ENCODE results near the gene CHRFAM7A. TPM values are rescaled to one million over a fixed set of nuclear protein-coding genes. Genes with fewer than 3 reads are reported as not detected.
"Not testable (repeated sequence)": the region's sequence is repeated elsewhere in the genome, so short reads cannot be mapped to it uniquely, and the experiment has no call there.

Gene CHRFAM7A
- total and polyA plus RNA-seq, 2 of the 8 experiments (the other 6 are each of a cell fraction or from before 2014, with no cell fraction given) = 3.1 to 3.3 TPM

DNA sequence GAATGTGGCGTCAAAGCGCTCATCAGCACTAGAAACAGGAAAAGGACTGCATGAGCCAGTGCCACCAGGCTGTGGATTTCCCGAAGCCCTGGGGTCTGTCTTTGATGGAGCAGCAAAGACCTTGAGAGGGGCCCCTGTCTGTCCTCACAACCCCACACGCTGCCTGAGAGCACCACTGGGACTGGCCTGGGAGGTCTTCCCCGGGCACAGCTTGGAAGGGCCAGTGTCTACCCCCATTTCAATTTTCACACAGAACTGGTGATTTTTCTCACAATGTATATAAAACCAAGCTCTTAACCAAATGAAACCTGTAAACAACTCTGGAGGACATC is 16.3 kb downstream of the CHRFAM7A start:
- H4K5ac ChIP-seq (ENCODE audit: insufficient read length, low read depth, low read length); H3K36me3 ChIP-seq (ENCODE audit: control insufficient read depth in 2 of 4, insufficient read depth in 4 of 4, low read length in 3 of 4); H2BK12ac ChIP-seq (ENCODE audit: low read depth, low read length); H4K20me1 ChIP-seq (replicated peaks in 1 of 2; ENCODE audit: control insufficient read depth in 1 of 2, insufficient read depth in 2 of 2, low read length in 2 of 2); H2BK120ac ChIP-seq (replicated peaks; ENCODE audit: low read depth, low read length); H3K4me2 ChIP-seq (ENCODE audit: insufficient read depth in 1 of 2, low read depth in 2 of 2, low read length in 2 of 2); H3K27ac ChIP-seq (ENCODE audit: low read depth, low read length); FAIRE-seq; H2AK5ac ChIP-seq (ENCODE audit: low read depth, low read length); H4K91ac ChIP-seq (replicated peaks; ENCODE audit: insufficient read length, low read length); H3K4me3 ChIP-seq (ENCODE audit: extremely low read depth in 1 of 4, insufficient read depth in 2 of 4, low read depth in 3 of 4, low read length in 4 of 4); H2AFZ ChIP-seq (ENCODE audit: low read length); H4K8ac ChIP-seq (ENCODE audit: extremely low read depth, insufficient read depth, low read length); CTCF ChIA-PET (ENCODE audit: partially characterized antibody); H2BK5ac ChIP-seq (ENCODE audit: low read depth, low read length); H3K79me1 ChIP-seq (ENCODE audit: low read depth, low read length); DNase-seq (ENCODE audit: low read depth in 1 of 2, low spot score in 2 of 2); H3K18ac ChIP-seq (ENCODE audit: extremely low read depth, low read length); H3K23me2 ChIP-seq (ENCODE audit: low read depth, low read length); H3K9ac ChIP-seq (replicated peaks in 1 of 4; ENCODE audit: extremely low read depth in 1 of 4, low read depth in 3 of 4, low read length in 3 of 4); H3K4ac ChIP-seq (replicated peaks; ENCODE audit: insufficient read length, low read depth, low read length); H3K23ac ChIP-seq (ENCODE audit: insufficient read length); H3K9me3 ChIP-seq (ENCODE audit: insufficient read depth in 2 of 2, low read depth in 1 of 2, low read length in 1 of 2); H3K4me1 ChIP-seq (replicated peaks in 1 of 4; ENCODE audit: control insufficient read depth in 3 of 4, insufficient read depth in 4 of 4, low read length in 3 of 4); H3K79me2 ChIP-seq (ENCODE audit: control insufficient read depth in 1 of 2, insufficient read depth in 2 of 2, low read length in 2 of 2); H2BK15ac ChIP-seq (ENCODE audit: low read length); H3K56ac ChIP-seq (replicated peaks; ENCODE audit: insufficient read length, low read depth, low read length); POLR2A ChIA-PET (ENCODE audit: partially characterized antibody); H3K27me3 ChIP-seq (replicated peaks in 1 of 4; ENCODE audit: control insufficient read depth in 3 of 4, extremely low read depth in 1 of 4, insufficient read depth in 3 of 4, low read length in 3 of 4); H2BK20ac ChIP-seq (ENCODE audit: low read length); H3K14ac ChIP-seq (ENCODE audit: insufficient read length): not testable (repeated sequence)
- no CpG with 5 or more reads among the region's 5 CpGs for WGBS, 2 experiments (ENCODE audit: extremely low coverage in 1 of 2, insufficient coverage in 1 of 2, insufficient read length in 1 of 2, insufficient replicate concordance in 2 of 2, low coverage in 1 of 2, low lambda C conversion rate in 2 of 2, missing lambda C conversion rate in 1 of 2)

DNA sequence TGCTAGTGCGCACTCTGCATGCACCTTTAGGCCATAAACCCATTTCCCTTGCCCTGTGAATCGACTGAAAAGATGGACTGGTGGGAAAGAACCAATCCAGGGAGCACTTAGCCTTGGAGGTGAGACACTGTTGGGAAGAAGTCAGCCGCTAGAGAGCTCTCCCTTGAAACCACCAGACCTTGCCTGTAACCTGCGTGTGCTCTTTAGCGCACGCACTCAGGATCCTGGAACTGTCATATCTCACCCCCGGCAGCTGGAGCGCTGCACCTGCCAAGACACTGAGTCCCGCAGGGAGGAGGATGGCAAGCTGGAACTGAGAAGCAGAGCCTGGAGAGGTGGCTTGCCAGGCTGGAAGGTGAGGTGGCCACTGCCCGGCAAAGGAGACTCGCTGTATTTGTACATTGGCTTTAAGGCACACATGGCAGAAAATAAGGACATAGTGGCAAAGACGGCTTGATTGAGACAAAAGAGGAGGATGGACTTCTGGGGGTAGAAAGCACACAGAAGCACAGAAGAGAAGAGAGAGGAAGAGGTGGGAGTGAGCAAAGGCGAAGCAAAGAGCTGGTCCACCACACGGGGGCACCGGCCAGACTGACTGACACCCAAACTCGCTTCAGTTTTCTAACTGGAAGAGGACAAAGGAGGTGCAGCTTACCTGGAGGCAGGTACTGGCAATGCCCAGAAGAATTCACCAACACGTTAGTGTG is 16.8 kb downstream of the CHRFAM7A start:
- H3K18ac ChIP-seq (ENCODE audit: extremely low read depth, low read length); H3K79me1 ChIP-seq (ENCODE audit: low read depth, low read length); H3K79me2 ChIP-seq (ENCODE audit: control insufficient read depth in 1 of 2, insufficient read depth in 2 of 2, low read length in 2 of 2); H3K14ac ChIP-seq (ENCODE audit: insufficient read length); H3K4ac ChIP-seq (replicated peaks; ENCODE audit: insufficient read length, low read depth, low read length); H3K4me3 ChIP-seq (ENCODE audit: extremely low read depth in 1 of 4, insufficient read depth in 2 of 4, low read depth in 3 of 4, low read length in 4 of 4); H3K27me3 ChIP-seq (replicated peaks in 1 of 4; ENCODE audit: control insufficient read depth in 3 of 4, extremely low read depth in 1 of 4, insufficient read depth in 3 of 4, low read length in 3 of 4); POLR2A ChIA-PET (ENCODE audit: partially characterized antibody); H2BK20ac ChIP-seq (ENCODE audit: low read length); H2BK12ac ChIP-seq (ENCODE audit: low read depth, low read length); CTCF ChIA-PET (ENCODE audit: partially characterized antibody); H2BK120ac ChIP-seq (replicated peaks; ENCODE audit: low read depth, low read length); H3K9me3 ChIP-seq (ENCODE audit: insufficient read depth in 2 of 2, low read depth in 1 of 2, low read length in 1 of 2); H4K5ac ChIP-seq (ENCODE audit: insufficient read length, low read depth, low read length); FAIRE-seq; H3K23me2 ChIP-seq (ENCODE audit: low read depth, low read length); H4K20me1 ChIP-seq (replicated peaks in 1 of 2; ENCODE audit: control insufficient read depth in 1 of 2, insufficient read depth in 2 of 2, low read length in 2 of 2); DNase-seq (ENCODE audit: low read depth in 1 of 2, low spot score in 2 of 2); H3K9ac ChIP-seq (replicated peaks in 1 of 4; ENCODE audit: extremely low read depth in 1 of 4, low read depth in 3 of 4, low read length in 3 of 4); H3K27ac ChIP-seq (ENCODE audit: low read depth, low read length); H2AFZ ChIP-seq (ENCODE audit: low read length); H2AK5ac ChIP-seq (ENCODE audit: low read depth, low read length); H4K91ac ChIP-seq (replicated peaks; ENCODE audit: insufficient read length, low read length); H3K56ac ChIP-seq (replicated peaks; ENCODE audit: insufficient read length, low read depth, low read length); H3K36me3 ChIP-seq (ENCODE audit: control insufficient read depth in 2 of 4, insufficient read depth in 4 of 4, low read length in 3 of 4); H3K4me1 ChIP-seq (replicated peaks in 1 of 4; ENCODE audit: control insufficient read depth in 3 of 4, insufficient read depth in 4 of 4, low read length in 3 of 4); H4K8ac ChIP-seq (ENCODE audit: extremely low read depth, insufficient read depth, low read length); H3K23ac ChIP-seq (ENCODE audit: insufficient read length); H3K4me2 ChIP-seq (ENCODE audit: insufficient read depth in 1 of 2, low read depth in 2 of 2, low read length in 2 of 2); H2BK5ac ChIP-seq (ENCODE audit: low read depth, low read length); H2BK15ac ChIP-seq (ENCODE audit: low read length): not testable (repeated sequence)
- no CpG with 5 or more reads among the region's 17 CpGs for WGBS, 2 experiments (ENCODE audit: extremely low coverage in 1 of 2, insufficient coverage in 1 of 2, insufficient read length in 1 of 2, insufficient replicate concordance in 2 of 2, low coverage in 1 of 2, low lambda C conversion rate in 2 of 2, missing lambda C conversion rate in 1 of 2)
